Stimulated activated CD8-positive, alpha-beta memory T cell treated with anti-CD3 and anti-CD28 coated beads, Interleukin-2, amount 100 ng/mL, for 48 hours (primary cell): ENCODE data around the gene UBE3D.
"Not testable (repeated sequence)": the region's sequence is repeated elsewhere in the genome, so short reads cannot be mapped to it uniquely, and the experiment has no call there.

ENCODE experiments used
- DNase-seq, 2 donors: peaks; one replicate each; pipeline ENCODE4 v3.0.0-alpha.2; 2020; ENCODE audit warnings: low read depth in 2 of 2

The UBE3D gene

DNA sequence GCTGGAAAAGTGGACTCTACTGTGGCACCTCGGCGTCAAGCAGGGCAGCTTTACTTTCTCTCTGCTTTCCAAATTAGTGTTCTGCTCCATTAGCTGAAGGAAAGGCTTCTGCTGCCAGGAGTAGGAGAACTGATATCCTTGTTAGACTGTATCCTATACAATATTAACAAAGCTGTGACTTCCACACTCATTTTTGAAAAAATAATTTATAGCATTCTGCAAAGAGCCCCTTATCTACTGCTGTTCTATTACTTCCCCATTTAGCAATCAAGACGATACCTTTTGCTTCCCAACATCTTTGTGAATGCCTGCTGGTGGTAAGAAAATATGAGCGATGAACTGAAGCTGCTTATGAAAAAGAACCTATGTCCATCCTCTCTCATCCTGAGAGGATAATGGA lies 151.1 kb downstream of the UBE3D start:
- DNase-seq: no peak

DNA sequence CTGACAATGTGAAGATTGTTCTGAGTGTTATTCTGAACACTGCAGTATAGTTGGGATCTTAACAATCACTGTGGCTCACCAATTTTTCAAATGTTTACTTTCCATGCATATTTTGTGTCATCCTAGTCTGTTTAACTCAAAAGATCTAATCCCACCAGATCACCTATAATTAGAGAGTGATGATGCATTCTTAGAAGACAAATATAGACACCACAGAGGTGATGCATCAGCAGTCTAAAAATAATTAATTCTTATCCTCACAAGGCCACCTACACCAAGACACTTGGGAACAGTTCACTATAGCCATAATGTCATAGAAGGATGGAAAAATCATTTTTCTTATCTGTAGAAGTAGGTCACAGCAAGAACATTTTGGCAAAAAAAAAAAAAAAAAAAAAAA lies 154.8 kb downstream of the UBE3D start:
- DNase-seq: no peak

DNA sequence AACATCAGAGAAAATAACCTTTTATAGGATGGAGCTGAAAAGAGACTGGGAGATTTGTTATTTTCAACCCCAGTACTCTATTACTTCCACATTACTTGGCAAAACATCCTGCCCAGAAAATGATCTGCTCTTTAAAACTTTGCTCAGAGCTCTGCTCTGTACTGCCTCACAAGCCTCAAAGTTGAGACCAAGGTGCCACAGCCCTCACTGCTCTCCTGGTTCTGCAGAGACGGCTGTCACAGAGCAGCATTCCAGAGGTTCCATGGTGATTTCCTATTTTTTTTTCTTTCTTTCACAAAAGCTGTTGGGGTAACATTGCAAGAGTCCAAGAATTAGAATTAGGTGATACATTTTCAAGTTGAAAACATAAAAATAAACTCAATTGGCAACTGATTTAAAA lies 155.2 kb downstream of the UBE3D start:
- DNase-seq: no peak

DNA sequence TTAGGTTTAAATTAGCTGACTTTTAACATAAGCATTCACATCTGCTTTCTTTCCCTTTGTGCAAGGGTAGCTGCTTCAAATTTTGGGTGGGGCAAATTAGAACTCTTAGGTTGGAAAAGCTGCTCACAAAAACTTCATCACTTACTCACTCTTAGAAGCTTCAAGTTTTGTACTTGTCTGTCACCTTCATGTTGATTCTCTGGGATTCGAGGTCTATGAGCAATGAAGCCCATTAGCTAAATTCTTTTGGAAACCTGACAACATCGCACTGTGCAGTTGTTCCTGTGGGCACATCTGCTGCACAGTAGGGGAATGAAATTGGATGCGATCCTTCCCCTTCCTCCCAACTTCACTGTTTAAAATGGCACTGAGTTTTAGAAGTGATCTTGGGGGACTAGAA lies 156.1 kb downstream of the UBE3D start:
- no peak for DNase-seq

DNA sequence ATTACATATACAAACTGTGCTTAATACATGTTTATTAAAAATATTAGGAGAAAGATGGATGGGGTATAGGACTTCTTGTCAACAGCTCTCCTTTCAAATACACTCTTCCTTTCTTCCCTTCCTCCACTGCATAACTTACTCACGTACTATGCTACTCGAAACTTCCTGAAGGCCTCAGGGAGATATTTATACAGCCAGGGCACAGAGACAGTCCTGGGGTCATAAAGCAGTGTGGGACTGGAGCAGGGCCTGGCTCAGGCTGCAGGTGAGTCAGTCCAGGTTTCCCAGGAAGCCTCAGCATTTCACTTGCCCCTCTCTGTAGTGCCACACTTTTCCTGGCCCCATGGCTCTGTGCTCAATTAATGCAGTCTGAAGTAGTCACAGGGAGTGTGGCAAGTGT lies 157.0 kb downstream of the UBE3D start:
- DNase-seq: no peak

DNA sequence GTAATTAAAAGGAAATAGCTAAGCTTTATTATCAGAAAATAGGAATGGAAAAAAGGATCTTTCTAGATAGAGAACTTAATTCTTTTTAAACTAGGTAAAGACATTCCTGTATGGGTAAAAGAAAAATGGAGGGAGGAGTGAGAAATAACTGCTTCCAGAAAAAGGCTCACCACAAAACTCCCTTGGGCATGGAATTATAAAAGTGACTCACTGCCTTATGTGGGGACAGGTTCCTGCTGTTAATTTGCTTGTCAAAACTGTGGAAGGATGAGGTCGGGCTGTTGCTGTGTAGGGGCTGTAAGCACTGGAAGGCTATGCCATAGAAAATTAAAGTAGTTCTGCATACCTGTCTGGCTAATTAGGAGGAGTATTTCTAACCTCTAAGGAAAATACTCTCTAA lies 158.7 kb downstream of the UBE3D start:
- no peak for DNase-seq

DNA sequence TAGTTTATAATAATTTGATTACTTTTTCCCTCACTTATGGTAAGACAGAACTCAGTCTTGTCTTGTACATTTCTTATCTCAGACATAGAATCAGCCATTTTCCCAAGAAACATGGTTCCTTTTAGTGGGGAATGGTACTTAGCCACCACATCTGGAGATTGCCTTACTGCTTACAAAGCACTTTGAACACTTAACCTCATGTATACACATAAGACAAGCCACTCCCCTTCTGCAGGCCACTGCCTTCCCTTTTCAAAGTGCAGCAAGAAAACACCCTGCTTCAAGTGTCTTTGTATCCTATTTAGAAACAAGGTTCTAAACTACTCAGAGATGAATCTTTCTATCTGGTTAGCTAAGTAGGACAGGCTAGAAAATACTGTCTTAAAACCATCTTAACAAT lies 159.2 kb downstream of the UBE3D start:
- DNase-seq: no peak

DNA sequence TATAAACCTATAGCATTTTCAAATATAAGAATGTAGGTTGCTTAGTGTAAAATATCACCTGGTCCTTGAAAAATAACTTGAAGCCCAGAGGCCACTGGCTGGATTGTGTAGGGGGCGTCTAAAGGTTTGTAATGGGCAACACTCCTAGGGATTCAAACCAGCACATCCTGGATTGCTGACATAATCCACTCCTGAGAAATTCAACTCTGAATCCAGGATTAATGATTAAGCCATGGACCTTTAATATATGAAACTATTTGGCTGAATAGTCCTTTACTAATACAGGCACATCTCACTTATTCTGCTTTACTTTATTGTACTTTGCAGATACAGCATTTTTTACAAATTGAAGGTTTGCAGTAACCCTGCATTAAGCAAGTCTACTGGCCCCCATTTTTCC lies 160.8 kb downstream of the UBE3D start:
- no peak for DNase-seq

DNA sequence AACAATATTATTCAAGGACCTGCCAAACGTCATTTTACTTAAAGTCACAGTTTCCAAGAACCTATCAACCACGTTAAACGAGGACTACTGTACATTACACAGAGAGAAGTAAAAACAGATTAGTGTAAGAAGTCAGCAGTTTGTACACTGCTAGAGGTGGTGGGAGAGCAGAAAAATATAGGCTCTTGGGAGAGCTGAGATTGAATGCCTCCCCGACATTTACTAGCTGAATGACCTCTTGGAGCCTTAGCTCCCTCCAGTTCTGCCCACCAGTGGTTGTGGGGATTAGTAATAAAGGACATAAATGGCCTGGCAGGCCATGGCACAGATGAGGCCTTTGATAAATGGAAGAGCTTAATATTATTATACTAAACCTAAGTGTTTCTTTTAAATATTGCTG lies 161.4 kb downstream of the UBE3D start:
- DNase-seq: no peak

DNA sequence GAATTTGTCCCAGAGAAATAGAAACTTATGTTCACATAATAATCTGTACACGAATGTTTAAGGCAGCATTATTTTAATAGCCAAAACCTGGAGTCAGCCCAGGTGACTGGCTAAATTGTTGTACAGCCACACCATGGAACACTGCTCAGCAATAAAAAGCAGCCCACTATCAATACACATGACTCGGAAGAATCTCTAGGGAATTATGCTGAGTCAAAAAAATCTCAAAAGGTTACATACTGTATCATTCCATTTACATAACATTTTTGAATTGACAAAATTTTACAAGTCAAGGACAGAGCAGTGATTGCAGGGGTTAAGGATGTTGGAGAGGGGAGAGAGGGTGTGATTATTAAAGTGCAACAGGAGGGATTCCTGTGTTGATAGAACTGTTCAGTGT lies 163.4 kb downstream of the UBE3D start:
- DNase-seq: no peak

DNA sequence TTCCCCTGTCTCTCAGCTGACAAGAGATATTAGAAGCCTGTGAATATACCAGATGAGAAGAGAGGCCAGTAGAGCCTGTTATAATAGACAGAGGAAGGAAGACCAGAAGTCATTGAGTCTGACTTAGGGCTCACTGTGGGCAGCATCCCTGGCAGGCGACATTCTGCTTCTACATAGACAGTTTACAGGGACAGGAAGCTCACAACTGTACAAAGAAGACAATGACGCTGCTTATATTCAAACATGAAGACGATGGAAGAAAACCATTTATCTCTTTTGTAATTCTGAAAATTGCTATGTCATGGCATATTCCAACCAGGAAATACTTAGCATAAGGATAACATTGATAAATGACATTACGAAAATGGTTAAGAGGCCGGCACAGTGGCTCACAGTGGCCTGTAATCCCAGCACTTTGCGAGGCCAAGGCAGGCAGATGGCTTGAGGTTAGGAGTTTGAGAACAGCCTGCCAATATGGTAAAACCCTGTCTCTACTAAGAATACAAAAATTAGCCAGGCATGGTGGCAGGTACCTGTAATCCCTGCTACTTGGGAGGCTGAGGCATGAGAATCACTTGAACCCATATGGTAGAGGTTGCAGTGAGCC lies 170.9 kb downstream of the UBE3D start:
- no peak for DNase-seq

DNA sequence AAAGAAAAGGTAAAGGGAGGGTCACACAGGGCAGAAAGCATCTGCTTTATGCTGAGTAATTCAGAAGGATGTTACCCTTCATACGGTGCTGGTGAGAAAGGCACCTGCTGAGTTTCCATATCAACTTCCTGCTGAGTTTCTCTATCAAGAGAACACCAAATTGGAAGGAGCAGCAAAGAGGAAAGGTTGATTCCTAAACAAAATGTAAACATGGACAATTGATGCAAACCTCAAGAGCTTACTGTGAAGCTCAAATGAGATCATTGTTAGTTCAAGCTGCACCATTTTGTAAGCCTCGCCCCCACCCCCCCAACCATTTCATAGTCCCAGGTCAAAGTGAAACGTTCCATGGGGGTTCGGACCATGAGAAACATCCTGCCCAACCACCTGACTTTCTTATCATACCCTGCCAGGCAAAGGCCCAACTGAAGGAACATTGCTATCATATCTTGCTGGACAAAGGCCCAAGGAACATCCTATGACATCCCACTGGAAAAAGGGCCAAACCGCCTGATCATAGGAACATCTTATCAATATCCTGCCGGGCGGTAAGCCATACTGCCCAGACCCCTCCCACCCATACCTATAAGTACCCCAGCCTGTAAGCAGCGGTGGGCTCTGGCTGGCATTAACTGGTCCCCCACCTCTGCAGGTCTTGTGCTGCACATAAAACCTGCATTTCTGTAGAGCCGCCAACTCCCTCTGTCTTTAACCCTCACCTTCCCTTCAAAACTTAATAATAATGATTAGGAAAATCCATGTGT lies 171.6 kb downstream of the UBE3D start:
- DNase-seq: no peak

DNA sequence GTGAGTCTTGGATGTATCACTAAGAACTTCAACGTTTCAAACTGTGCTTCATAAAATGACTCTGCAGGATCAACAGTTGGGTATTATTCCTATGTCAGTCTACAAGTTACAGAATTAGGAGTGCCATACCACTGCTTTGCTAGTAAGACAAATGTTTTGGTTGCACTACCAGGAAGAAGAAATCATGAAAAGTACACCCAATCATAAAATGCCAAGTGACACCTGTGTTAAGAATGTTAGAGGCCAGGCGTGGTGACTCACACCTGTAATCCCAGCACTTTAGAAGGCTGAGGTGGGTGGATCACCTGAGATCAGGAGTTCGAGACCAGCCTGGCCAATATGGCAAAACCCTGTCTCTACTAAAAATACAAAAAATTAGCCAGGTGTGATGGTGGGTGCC lies 174.1 kb downstream of the UBE3D start:
- DNase-seq: not testable (repeated sequence)

DNA sequence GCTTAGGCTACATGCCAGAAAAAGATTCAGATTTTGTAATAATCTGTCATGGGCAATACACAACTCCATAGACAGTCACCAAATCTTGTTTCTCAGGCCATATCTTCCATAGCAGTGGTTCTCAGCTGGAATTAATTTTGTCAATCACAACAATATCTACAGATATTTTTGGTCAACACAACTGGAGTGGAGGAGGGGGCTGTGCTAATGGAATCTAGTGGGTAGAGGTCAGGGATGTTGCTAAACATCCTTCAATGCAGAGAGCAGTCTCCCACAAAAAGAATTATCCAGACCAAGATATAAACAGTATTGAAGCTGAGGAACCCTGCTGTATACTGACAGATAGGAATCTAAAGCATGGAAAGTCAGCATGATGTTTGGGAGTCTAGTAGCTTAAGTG lies 174.6 kb downstream of the UBE3D start:
- no peak for DNase-seq

DNA sequence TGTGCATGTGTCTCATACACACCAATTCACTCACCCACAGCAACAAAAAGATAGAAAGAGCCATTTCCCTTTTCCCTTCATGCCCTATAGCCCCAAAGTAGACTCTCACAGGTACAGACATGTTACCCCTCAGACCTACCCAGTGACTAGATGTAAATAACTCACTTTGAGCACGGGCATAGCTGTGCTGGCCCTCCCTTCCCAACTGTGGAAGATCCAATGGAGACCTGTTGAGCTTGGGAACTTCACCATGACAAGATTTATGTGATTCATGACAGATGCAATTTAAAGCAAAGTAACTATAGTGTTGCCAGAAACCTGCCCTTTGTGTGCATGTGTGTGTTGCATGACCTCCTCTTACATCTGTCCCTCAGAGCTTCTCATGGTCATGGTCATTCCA lies 175.4 kb downstream of the UBE3D start:
- DNase-seq: no peak

DNA sequence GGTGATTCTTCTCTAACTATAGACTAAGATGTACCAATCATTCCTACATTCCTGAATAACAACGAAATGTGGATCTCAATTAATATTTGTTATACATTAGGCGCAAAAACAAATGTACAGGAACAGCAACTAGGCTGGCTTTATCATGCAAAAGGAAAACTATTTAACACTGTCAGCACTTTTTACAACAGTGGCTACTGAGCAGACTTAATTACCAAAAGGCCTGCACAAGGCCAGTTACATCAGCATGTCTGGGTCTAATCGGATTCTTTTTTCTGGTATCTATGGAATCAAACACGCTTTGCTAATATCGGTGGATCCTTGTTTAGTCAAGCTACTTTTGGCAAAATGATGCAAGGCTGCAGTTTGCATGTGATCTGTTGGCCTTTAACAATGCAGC lies 176.5 kb downstream of the UBE3D start:
- DNase-seq: no peak

DNA sequence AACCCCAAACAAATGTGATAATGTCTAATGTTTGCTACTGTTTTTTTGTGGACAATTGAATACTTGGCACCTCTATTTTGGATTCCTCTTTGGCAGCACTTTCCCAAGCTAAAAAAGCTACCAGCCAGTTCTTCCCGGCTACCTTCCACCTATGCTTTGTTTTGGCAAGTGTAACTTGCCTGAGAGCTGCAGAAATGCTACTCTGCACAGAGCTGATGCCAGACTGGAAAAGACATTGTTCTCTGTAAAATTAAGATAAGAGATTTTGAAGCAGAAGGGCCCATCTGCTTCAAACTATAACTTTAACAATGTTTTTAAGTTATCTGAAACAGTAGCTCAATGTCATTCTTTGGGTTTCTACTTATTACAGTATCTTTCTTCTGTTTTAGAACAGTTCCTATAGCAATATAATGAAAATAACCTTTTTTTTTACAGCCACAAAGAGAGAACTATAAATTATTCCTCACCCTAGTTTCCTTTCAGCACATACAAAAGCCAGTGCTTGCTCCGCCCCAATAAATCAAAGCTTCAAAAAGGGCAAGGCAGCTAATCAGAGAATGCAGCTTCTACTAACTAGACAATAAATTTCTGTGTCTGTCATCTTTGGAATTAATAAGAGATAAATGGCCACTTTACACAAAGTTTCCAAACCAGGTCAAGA lies 183.1 kb downstream of the UBE3D start:
- no peak for DNase-seq

DNA sequence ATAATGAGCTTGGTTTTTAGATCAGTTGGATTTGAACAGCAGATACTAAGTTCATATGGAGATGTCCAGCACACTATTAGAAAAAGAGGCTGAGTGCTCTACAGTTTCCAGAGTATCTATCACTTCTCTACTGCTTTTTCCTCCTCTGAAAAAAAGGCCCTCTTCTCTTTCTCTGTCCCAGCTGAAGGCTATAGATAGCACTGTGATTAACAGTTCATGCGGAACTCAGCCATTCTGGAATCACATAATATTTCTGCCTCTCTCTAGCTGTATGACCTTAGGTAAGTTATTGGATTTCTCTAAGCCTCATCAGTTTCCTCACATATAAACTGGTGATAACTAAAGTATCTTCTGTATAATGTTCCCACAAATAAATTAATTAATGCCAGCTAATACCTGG lies 184.1 kb downstream of the UBE3D start:
- no peak for DNase-seq

DNA sequence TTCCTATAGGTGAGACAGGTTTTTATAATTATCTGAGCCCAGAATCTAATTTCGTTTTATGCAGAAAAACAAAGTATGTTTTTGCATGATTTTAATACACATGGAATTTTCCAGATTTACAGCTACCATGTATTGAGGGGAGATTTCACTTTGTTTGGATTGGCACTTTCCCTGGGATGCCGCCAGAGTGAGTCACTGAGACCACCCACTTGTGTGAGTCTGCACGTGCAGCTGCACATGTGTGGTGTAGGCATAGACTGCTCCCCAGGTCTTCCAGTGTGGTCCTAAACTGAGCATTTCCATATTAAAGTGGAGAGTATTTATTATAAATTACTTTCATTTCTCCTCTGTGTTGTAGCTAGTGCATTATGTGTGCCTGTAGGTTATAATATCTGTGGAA lies 186.8 kb downstream of the UBE3D start:
- no peak for DNase-seq

DNA sequence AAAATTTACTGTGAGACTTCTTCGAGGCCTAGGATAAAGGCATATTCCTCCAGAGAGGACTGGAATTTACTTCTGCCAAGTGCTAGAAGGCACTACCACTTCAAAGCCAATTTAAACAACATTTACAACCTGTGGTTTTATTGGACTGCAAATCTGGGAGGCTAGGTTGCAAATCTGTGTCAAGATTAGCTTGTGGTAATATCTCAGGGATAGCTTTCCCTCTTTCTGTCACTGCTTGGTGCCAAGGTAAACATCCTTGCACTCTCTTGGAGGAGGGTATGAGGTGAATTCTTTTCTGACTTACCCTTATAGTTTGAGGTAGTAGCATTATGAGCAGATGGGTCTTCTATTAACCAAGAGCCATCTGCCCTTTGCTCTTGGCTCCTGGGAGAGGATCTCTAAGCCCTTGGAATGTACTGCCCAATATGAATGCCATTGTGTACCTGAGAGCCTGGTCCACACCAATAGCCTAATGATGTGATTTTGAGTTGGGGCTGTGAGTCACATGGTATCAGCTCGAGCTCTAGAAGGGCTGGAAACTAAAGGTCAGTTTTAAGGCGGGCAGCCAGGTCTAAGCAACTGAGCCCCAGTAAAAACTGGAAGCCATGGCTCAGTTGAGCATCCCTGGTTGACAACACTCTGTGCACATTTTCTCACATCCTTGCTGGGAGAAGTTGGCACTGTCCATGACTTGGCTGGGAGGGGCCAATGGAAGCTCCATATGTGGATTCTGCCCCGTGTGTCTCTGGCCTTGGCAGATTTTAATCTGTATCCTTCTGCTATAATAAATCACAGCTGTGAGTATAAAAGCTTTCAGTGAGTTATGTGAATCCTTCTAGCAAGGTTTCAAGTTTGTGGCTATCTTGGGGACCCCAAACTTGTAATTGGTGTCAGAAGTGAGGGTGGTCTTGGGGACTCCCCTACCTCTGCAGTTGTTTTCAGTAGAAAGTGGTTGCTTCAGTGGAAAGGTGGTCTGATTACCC lies 188.1 kb downstream of the UBE3D start:
- no peak for DNase-seq

DNA sequence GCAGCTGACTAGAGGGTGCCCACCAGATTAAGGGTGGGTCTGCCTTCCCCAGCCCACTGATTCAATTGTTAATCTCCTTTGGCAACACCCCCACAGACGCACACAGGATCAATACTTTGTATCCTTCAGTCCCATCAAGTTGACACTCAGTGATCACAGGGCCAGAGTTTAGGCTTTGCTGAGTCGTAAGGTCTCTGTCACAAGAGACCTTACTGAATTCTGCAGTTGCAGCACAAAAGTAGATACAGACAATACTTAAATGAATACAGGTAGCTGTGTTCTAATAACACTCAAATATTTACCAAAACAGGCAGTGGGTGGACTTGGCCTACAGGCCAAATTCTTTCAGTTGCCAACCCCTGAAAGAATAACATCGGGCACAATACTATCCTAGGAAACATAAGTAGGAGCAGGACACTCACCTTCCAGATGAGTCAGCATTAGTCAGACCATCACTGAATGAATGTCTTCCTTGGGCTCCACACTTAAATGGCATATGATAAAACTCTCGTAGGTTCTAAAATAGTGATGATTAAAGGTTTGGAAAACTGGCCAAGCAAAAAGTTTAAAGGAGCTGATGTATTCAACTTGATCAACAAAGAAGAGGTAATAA lies 190.0 kb downstream of the UBE3D start:
- DNase-seq: no peak

DNA sequence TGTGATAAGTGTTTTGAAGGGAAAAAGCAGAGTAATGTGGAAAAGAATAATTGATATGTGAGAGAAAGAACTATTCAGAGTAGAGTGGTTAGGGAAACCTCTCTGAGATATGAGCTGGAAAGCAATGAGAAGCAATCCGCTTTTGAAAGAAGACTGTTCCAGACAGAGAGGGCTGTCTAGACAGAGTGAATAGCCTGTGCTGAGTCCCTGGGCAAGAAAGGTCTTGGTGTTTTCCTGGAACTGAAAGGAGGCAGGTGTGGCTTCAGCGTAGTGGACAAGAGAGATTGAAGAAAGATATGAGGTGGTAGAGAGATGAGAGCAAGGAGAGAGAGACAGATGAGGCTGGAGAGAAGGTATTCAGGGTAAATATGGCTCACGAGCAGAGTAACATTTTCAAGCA lies 190.8 kb downstream of the UBE3D start:
- no peak for DNase-seq
